ENCODE measurements around the gene ARFGAP3.

- TF ChIP-seq, protein P1, sequence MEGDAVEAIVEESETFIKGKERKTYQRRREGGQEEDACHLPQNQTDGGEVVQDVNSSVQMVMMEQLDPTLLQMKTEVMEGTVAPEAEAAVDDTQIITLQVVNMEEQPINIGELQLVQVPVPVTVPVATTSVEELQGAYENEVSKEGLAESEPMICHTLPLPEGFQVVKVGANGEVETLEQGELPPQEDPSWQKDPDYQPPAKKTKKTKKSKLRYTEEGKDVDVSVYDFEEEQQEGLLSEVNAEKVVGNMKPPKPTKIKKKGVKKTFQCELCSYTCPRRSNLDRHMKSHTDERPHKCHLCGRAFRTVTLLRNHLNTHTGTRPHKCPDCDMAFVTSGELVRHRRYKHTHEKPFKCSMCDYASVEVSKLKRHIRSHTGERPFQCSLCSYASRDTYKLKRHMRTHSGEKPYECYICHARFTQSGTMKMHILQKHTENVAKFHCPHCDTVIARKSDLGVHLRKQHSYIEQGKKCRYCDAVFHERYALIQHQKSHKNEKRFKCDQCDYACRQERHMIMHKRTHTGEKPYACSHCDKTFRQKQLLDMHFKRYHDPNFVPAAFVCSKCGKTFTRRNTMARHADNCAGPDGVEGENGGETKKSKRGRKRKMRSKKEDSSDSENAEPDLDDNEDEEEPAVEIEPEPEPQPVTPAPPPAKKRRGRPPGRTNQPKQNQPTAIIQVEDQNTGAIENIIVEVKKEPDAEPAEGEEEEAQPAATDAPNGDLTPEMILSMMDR (conservative IDR thresholded peaks at IDR 0.05; ENCODE audit: low read length) = no peak
- no peak for TF ChIP-seq EZH2phosphoT487 (IDR thresholded peaks at IDR 0.05; ENCODE audit: borderline replicate concordance)
Observed at GRCh38 chr22:42872821-42873220, 15.7 kb upstream of the ARFGAP3 start.

Measured in Loucy (cell line).